ENCODE measurements around the gene KDM4B. TPM values are rescaled to one million over a fixed set of nuclear protein-coding genes. Genes with fewer than 3 reads are reported as not detected.

The KDM4B gene
- total RNA-seq, 4 donors from 2014 or later = 18.4 to 94.7 (median 25.6) TPM

- TF ChIP-seq, protein P1, sequence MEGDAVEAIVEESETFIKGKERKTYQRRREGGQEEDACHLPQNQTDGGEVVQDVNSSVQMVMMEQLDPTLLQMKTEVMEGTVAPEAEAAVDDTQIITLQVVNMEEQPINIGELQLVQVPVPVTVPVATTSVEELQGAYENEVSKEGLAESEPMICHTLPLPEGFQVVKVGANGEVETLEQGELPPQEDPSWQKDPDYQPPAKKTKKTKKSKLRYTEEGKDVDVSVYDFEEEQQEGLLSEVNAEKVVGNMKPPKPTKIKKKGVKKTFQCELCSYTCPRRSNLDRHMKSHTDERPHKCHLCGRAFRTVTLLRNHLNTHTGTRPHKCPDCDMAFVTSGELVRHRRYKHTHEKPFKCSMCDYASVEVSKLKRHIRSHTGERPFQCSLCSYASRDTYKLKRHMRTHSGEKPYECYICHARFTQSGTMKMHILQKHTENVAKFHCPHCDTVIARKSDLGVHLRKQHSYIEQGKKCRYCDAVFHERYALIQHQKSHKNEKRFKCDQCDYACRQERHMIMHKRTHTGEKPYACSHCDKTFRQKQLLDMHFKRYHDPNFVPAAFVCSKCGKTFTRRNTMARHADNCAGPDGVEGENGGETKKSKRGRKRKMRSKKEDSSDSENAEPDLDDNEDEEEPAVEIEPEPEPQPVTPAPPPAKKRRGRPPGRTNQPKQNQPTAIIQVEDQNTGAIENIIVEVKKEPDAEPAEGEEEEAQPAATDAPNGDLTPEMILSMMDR (IDR thresholded peaks at IDR 0.05) = no peak
- TF ChIP-seq POLR2A (IDR thresholded peaks at IDR 0.05) = no peak
- intact Hi-C loops (cut with DNase I; ENCODE audit: low total_unique reads) = no loop called here
Observed at GRCh38 chr19:5113633-5114586, 145.0 kb downstream of the KDM4B start.

DNA sequence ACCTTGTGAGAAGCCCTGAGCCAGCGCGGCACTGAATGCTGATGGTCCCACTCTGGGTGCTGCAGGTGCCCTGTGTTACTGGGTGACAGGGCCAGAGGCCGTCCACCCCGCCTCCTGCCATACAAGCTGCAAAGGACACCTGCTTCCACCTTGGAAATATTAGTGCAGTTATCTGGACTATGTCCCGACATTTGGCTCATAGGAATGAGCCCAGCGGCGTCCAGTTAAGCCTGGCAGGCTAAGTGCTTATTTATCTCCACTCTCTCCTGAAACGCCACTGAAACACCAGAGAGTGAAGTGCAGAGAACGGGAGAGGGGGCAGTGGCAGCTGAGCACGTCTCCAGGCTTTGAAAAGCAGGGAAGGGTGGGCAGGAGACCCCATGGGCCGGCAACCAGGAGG is 145.8 kb downstream of the KDM4B start:
- Histone ChIP-seq H3K27me3 (no peaks in the 10 kb centered on the region), H3K9me3 (no peaks in the 10 kb centered on the region), H3K4me3 (no peak overlapping the region), H3K27ac (no peak overlapping the region), H3K36me3 (no peaks in the 10 kb centered on the region), H3K4me1 (no peaks in the 10 kb centered on the region)
- TF ChIP-seq, protein P1 (IDR thresholded peaks at IDR 0.05) = no peak
- intact Hi-C loops (cut with DNase I; ENCODE audit: low total_unique reads) = no loop called here
- DNase-seq = no peak

More at GRCh38 chr19:5113633-5114586, 145.0 kb downstream of the KDM4B start:
- Histone ChIP-seq H3K36me3 (no peaks in the 10 kb centered on the region), H3K9me3 (no peaks in the 10 kb centered on the region), H3K4me1 (no peaks in the 10 kb centered on the region), H3K27ac (no peak overlapping the region), H3K4me3 (no peak overlapping the region), H3K27me3 (no peaks in the 10 kb centered on the region)
- no peak for DNase-seq

DNA sequence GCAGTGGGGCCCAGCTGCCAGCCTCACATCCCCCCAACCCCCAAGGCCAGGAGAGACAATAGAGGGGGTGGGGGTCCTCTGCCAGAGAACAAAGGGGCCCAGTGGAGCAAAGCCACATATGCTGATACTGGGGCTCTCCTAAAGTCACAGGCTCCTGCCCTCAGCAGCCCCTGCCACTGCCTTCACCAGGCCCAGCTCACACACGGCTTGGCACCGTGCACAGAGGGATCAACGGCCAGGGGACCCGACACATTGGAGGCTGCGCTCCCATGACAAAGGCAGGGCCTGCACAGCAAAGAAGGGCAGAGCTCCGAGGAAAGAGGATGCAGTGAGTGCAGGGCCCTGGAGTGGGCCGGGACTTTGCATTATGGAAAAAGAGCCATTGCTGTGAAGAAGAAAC is 146.4 kb downstream of the KDM4B start:
- TF ChIP-seq POLR2A (IDR thresholded peaks at IDR 0.05) = no peak
- TF ChIP-seq, protein P1 (IDR thresholded peaks at IDR 0.05) = no peak
- no peaks in the 10 kb centered on the region for H3K27me3 ChIP-seq
- no peak overlapping the region for H3K4me3 ChIP-seq
- H3K27ac ChIP-seq = no peak overlapping the region
- intact Hi-C loops (cut with DNase I; ENCODE audit: low total_unique reads) = no loop called here
- DNase-seq = no peak
- H3K9me3 ChIP-seq = no peaks in the 10 kb centered on the region
- no peaks in the 10 kb centered on the region for H3K4me1 ChIP-seq
- no peaks in the 10 kb centered on the region for H3K36me3 ChIP-seq

GRCh38 chr19:5115771-5116202 is 146.9 kb downstream of the KDM4B start:
- Histone ChIP-seq H3K36me3 (no peaks in the 10 kb centered on the region), H3K27ac (no peak overlapping the region), H3K4me3 (no peak overlapping the region), H3K4me1 (no peaks in the 10 kb centered on the region), H3K9me3 (no peaks in the 10 kb centered on the region), H3K27me3 (no peaks in the 10 kb centered on the region)
- DNase-seq = no peak
- intact Hi-C loops (cut with DNase I; ENCODE audit: low total_unique reads) = no loop called here
- TF ChIP-seq POLR2A (IDR thresholded peaks at IDR 0.05) = no peak
- TF ChIP-seq, protein P1 (IDR thresholded peaks at IDR 0.05) = no peak

DNA sequence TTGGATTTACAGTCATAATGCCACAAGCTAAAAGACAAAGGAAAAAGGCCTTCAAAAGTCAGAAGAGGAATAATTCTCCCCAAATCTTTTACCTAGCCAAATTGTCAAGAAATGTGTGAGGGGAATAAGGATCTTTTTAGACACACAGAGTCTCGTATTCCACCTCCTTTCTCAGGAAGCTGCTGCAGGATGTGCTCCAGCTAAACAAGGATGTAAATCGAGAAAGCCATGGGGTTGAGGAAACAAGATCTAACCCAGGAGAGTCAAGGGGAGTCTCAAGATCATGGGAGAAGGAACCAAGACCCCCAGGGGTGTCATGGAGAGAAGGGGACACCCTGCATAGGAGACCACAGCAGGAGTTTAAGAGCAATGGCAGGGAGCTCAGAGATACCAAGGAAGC is 147.4 kb downstream of the KDM4B start:
- intact Hi-C loops (cut with DNase I; ENCODE audit: low total_unique reads) = no loop called here
- Histone ChIP-seq H3K4me3 (no peak overlapping the region), H3K36me3 (no peaks in the 10 kb centered on the region), H3K27me3 (no peaks in the 10 kb centered on the region), H3K27ac (no peak overlapping the region), H3K4me1 (no peaks in the 10 kb centered on the region), H3K9me3 (no peaks in the 10 kb centered on the region)
- no peak for DNase-seq
- TF ChIP-seq, protein P1 (IDR thresholded peaks at IDR 0.05) = no peak
- TF ChIP-seq POLR2A (IDR thresholded peaks at IDR 0.05) = no peak

All from uterus (tissue), 4 donors.